ENCODE measurements around the gene PGAM4.
"Not testable (repeated sequence)": the region's sequence is repeated elsewhere in the genome, so short reads cannot be mapped to it uniquely, and the experiment has no call there.

The PGAM4 gene

DNA sequence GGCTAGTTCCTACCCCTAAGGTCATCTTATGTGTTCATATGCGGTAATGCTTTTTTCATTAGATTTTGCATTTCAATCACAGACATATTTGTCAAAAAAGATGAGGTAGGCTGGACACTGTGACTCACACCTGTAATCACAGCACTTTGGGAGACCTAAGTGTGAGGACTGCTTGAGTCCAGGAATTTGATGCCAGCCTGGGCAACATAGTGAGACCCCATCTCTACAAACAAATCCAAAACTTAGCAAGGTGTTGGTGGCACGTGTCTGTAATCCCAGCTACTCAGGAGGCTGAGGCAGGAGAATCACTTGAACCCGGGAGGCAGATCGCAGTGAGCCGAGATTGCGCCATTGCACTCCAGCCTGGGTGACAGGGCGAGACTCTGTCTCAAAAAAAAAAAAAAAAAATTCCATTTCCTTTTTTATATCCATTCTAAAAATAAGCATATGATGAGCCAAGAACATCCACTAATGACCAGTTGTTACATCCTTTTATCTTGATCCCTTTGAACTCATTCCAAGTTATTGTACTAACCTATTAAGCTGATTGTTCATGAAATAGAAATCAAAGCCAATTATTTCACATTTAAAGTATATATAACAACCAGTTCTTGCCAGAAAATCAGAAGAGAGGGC, 23.4 kb downstream of the PGAM4 start:
- DNase-seq (ENCODE audit: low read depth in 1 of 2, low spot score in 1 of 2) = no peak
- TF ChIP-seq SPI1 (IDR thresholded peaks at IDR 0.05; ENCODE audit: borderline replicate concordance, low read depth) = no peak
- TF ChIP-seq, protein P1, sequence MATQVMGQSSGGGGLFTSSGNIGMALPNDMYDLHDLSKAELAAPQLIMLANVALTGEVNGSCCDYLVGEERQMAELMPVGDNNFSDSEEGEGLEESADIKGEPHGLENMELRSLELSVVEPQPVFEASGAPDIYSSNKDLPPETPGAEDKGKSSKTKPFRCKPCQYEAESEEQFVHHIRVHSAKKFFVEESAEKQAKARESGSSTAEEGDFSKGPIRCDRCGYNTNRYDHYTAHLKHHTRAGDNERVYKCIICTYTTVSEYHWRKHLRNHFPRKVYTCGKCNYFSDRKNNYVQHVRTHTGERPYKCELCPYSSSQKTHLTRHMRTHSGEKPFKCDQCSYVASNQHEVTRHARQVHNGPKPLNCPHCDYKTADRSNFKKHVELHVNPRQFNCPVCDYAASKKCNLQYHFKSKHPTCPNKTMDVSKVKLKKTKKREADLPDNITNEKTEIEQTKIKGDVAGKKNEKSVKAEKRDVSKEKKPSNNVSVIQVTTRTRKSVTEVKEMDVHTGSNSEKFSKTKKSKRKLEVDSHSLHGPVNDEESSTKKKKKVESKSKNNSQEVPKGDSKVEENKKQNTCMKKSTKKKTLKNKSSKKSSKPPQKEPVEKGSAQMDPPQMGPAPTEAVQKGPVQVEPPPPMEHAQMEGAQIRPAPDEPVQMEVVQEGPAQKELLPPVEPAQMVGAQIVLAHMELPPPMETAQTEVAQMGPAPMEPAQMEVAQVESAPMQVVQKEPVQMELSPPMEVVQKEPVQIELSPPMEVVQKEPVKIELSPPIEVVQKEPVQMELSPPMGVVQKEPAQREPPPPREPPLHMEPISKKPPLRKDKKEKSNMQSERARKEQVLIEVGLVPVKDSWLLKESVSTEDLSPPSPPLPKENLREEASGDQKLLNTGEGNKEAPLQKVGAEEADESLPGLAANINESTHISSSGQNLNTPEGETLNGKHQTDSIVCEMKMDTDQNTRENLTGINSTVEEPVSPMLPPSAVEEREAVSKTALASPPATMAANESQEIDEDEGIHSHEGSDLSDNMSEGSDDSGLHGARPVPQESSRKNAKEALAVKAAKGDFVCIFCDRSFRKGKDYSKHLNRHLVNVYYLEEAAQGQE (IDR thresholded peaks at IDR 0.05; ENCODE audit: insufficient replicate concordance, low read depth) = no peak
- no peak for TF ChIP-seq POLR2AphosphoS5 (IDR thresholded peaks at IDR 0.05; ENCODE audit: low read depth)
- TF ChIP-seq, protein P2, sequence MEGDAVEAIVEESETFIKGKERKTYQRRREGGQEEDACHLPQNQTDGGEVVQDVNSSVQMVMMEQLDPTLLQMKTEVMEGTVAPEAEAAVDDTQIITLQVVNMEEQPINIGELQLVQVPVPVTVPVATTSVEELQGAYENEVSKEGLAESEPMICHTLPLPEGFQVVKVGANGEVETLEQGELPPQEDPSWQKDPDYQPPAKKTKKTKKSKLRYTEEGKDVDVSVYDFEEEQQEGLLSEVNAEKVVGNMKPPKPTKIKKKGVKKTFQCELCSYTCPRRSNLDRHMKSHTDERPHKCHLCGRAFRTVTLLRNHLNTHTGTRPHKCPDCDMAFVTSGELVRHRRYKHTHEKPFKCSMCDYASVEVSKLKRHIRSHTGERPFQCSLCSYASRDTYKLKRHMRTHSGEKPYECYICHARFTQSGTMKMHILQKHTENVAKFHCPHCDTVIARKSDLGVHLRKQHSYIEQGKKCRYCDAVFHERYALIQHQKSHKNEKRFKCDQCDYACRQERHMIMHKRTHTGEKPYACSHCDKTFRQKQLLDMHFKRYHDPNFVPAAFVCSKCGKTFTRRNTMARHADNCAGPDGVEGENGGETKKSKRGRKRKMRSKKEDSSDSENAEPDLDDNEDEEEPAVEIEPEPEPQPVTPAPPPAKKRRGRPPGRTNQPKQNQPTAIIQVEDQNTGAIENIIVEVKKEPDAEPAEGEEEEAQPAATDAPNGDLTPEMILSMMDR (IDR thresholded peaks at IDR 0.05; ENCODE audit: insufficient read depth, low read length) = no peak
- no peak for TF ChIP-seq GABPA (IDR thresholded peaks at IDR 0.05; ENCODE audit: low read depth)

DNA sequence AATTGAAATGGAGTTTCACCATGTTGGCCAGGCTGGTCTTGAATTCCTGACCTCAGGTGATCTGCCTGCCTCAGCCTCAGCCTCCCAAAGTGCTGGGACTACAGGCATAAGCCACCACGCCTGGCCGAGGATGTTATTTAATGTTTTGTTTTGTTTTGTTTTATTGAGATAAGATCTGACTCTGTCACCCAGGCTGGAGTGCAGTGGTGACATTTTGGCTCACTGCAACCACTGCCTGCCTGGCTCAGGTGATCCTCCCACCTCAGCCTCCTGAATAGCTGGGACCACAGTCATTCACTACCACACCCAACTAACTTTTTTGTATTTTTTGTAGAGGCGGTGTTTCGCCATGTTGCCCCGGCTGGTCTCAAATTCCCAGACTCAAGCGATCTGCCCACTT, 24.4 kb downstream of the PGAM4 start:
- not testable (repeated sequence) for H3K27ac ChIP-seq (replicated peaks); H3K4me3 ChIP-seq (replicated peaks; ENCODE audit: insufficient read depth, low read length); H3K27me3 ChIP-seq (ENCODE audit: insufficient read depth, poor library complexity, severe bottlenecking); DNase-seq (ENCODE audit: low read depth in 1 of 2, low spot score in 1 of 2)

More for the DNA sequence above, 23.4 kb downstream of the PGAM4 start:
- Histone ChIP-seq H3K4me3 (replicated peaks; ENCODE audit: insufficient read depth, low read length) (no peak overlapping the region), H3K27ac (replicated peaks) (no peak overlapping the region), H3K27me3 (ENCODE audit: insufficient read depth, poor library complexity, severe bottlenecking) (no peaks in the 10 kb centered on the region)

DNA sequence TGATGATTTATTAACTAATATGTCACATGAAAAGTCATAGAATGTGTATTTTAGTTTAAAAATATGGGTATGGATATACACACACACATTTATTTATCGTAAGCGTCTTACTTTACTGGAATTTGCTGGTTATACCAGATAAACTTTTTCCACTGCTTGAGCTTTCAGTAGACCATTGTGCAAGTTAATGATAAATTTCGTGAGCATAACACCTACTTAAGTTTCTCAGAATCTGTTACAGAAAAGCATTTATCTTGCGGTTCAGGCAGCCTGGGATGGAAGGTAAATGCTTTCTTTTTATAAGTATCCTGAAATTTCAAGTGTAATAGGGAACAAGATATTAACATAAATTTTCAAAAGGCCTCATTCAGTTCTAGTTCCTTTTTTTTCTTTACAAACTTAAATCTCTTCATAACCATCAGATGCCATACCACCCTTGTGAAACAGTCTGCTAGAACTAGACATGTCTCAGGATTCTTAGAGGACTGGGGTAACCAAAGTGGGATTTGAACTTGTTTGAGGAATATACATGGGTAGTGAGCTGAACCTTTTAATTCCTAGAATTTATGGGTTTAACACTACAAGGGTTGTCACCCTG, 31.3 kb downstream of the PGAM4 start:
- no peak overlapping the region for H3K4me3 ChIP-seq (replicated peaks; ENCODE audit: insufficient read depth, low read length)
- DNase-seq (ENCODE audit: low read depth in 1 of 2, low spot score in 1 of 2) = no peak
- H3K27me3 ChIP-seq (ENCODE audit: insufficient read depth, poor library complexity, severe bottlenecking) = no peaks in the 10 kb centered on the region
- H3K27ac ChIP-seq (replicated peaks) = no peak overlapping the region
- TF ChIP-seq POLR2AphosphoS5 (IDR thresholded peaks at IDR 0.05; ENCODE audit: low read depth) (no peak), GABPA (IDR thresholded peaks at IDR 0.05; ENCODE audit: low read depth) (no peak), SPI1 (IDR thresholded peaks at IDR 0.05; ENCODE audit: borderline replicate concordance, low read depth) (no peak)
- TF ChIP-seq, protein P2 (IDR thresholded peaks at IDR 0.05; ENCODE audit: insufficient read depth, low read length) = no peak
- TF ChIP-seq, protein P1 (IDR thresholded peaks at IDR 0.05; ENCODE audit: insufficient replicate concordance, low read depth) = no peak

DNA sequence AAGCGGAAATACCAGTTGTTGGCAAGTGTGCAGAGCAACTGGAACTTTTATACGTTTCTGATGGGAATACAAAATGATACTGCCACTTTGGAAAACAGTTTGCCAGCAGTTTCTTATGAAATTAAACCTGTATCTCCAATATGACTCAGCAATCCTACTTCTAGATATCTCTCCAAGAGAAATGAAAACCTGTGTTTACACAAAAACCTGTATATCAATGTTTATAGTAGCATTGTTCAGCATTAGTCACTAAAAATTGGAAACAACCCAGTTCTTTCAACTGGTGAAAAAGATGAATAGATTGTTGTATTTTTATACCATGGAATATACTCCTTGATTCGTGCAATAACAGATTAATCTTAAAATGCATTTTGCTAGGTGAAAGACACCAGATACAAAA, 32.1 kb downstream of the PGAM4 start:
- Histone ChIP-seq H3K4me3 (replicated peaks; ENCODE audit: insufficient read depth, low read length) (no peak overlapping the region), H3K27ac (replicated peaks) (no peak overlapping the region), H3K27me3 (ENCODE audit: insufficient read depth, poor library complexity, severe bottlenecking) (no peaks in the 10 kb centered on the region)
- TF ChIP-seq GABPA (IDR thresholded peaks at IDR 0.05; ENCODE audit: low read depth) = no peak
- TF ChIP-seq, protein P2 (IDR thresholded peaks at IDR 0.05; ENCODE audit: insufficient read depth, low read length) = no peak
- TF ChIP-seq SPI1 (IDR thresholded peaks at IDR 0.05; ENCODE audit: borderline replicate concordance, low read depth) = no peak
- TF ChIP-seq, protein P1 (IDR thresholded peaks at IDR 0.05; ENCODE audit: insufficient replicate concordance, low read depth) = no peak
- TF ChIP-seq POLR2AphosphoS5 (IDR thresholded peaks at IDR 0.05; ENCODE audit: low read depth) = no peak
- no peak for DNase-seq (ENCODE audit: low read depth in 1 of 2, low spot score in 1 of 2)
